Ascending aorta (tissue), 2 donors: ENCODE results near the gene ZNF705A. TPM values are rescaled to one million over a fixed set of nuclear protein-coding genes. Genes with fewer than 3 reads are reported as not detected.
"Not testable (repeated sequence)": the region's sequence is repeated elsewhere in the genome, so short reads cannot be mapped to it uniquely, and the experiment has no call there.

Experiments used
- DNase-seq, 2 donors: peaks; one replicate each; pipeline ENCODE4 v3.0.0-alpha.2; 2019; ENCODE audit warnings: low spot score in 2 of 2
- H3K27ac ChIP-seq, 2 donors: fragments of 200-600 bp; sonication (generic); one replicate each; pipeline ENCODE4 v1.5.1; 2016 to 2017; ENCODE audit warnings: mild to moderate bottlenecking in 1 of 2
- H3K27me3 ChIP-seq: fragments of 200-600 bp; sonication (generic); one replicate; pipeline ENCODE4 v1.5.1; 2017
- H3K36me3 ChIP-seq, 2 donors: fragments of 200-600 bp; sonication (generic); one replicate each; pipeline ENCODE4 v1.5.1; 2016
- H3K4me1 ChIP-seq, 2 donors: fragments of 200-600 bp; sonication (generic); one replicate each; pipeline ENCODE4 v1.5.1; 2016 to 2017; ENCODE audit warnings: mild to moderate bottlenecking in 1 of 2
- H3K4me3 ChIP-seq, 2 donors: fragments of 200-600 bp; sonication (generic); one replicate each; pipeline ENCODE4 v1.5.1; 2016 to 2017; ENCODE audit warnings: mild to moderate bottlenecking in 1 of 2
- H3K9me3 ChIP-seq, 2 donors: fragments of 200-600 bp; sonication (generic); one replicate each; pipeline ENCODE4 v1.5.1; 2016
- CTCF ChIP-seq, 3 experiments: fragments of 200-600 bp in 2 of 3; fragments of 450-650 bp in 1 of 3; sonication (generic) in 2 of 3; IDR thresholded peaks; one replicate each; pipeline ENCODE4 v1.5.1; 2016 to 2019; ENCODE audit warnings: antibody characterized with exemption in 3 of 3, mild to moderate bottlenecking in 1 of 3, moderate library complexity in 1 of 3
- intact Hi-C: fragments of 100-400 bp; cut with DNase I; formaldehyde crosslinking; loops from one replicate; pipeline ENCODE4 v1.15.1; 2023
- total RNA-seq: library from RNA; depleted of rRNA; stranded (reverse); fragments of >200 nt; gene quantifications from one replicate; pipeline ENCODE4 v1.1.0, GENCODE V29; 2016

Gene ZNF705A
- total RNA-seq, 1 donor from 2014 or later, result not detected

- H3K27me3 ChIP-seq, H3K36me3 ChIP-seq, H3K9me3 ChIP-seq, H3K4me1 ChIP-seq, intact Hi-C loops, H3K4me3 ChIP-seq, DNase-seq, H3K27ac ChIP-seq: not testable (repeated sequence)
Observed at GRCh38 chr12:8197685-8198308, 41.0 kb downstream of the ZNF705A start.

GRCh38 chr12:8218711-8219382, 62.0 kb downstream of the ZNF705A start:
- intact Hi-C loops, H3K36me3 ChIP-seq, H3K27ac ChIP-seq, H3K9me3 ChIP-seq, H3K4me3 ChIP-seq, DNase-seq, H3K4me1 ChIP-seq, H3K27me3 ChIP-seq: not testable (repeated sequence)

- H3K36me3 ChIP-seq, DNase-seq, intact Hi-C loops, H3K27ac ChIP-seq, H3K9me3 ChIP-seq, H3K4me1 ChIP-seq, H3K27me3 ChIP-seq, H3K4me3 ChIP-seq: not testable (repeated sequence)
Observed at GRCh38 chr12:8221375-8221774, 64.6 kb downstream of the ZNF705A start.

- H3K9me3 ChIP-seq, DNase-seq, H3K27ac ChIP-seq, H3K27me3 ChIP-seq, H3K4me3 ChIP-seq, intact Hi-C loops, H3K36me3 ChIP-seq, H3K4me1 ChIP-seq: not testable (repeated sequence)
Observed at GRCh38 chr12:8221844-8222243, 65.0 kb downstream of the ZNF705A start.

- intact Hi-C loops, H3K4me3 ChIP-seq, DNase-seq, H3K27ac ChIP-seq, H3K4me1 ChIP-seq, H3K36me3 ChIP-seq, H3K9me3 ChIP-seq, H3K27me3 ChIP-seq: not testable (repeated sequence)
Observed at GRCh38 chr12:8222303-8222702, 65.5 kb downstream of the ZNF705A start.

GRCh38 chr12:8223646-8224045, 66.8 kb downstream of the ZNF705A start:
- H3K4me1 ChIP-seq, H3K27ac ChIP-seq, H3K36me3 ChIP-seq, intact Hi-C loops, H3K4me3 ChIP-seq, H3K9me3 ChIP-seq, DNase-seq, H3K27me3 ChIP-seq: not testable (repeated sequence)

- H3K4me3 ChIP-seq, H3K4me1 ChIP-seq, DNase-seq, H3K27ac ChIP-seq, H3K36me3 ChIP-seq, H3K27me3 ChIP-seq, H3K9me3 ChIP-seq, intact Hi-C loops: not testable (repeated sequence)
Observed at GRCh38 chr12:8224782-8225181, 68.0 kb downstream of the ZNF705A start.

- intact Hi-C loops, result no loop called here
- Histone ChIP-seq H3K4me1 (no peaks in the 10 kb centered on the region), H3K4me3 (no peak overlapping the region), H3K27me3 (no peaks in the 10 kb centered on the region), H3K36me3 (no peaks in the 10 kb centered on the region), H3K9me3 (no peaks in the 10 kb centered on the region), H3K27ac (no peak overlapping the region)
- no peak for TF ChIP-seq CTCF (IDR thresholded peaks at IDR 0.05)
- no peak for DNase-seq
Observed at GRCh38 chr12:8226355-8226754, 69.5 kb downstream of the ZNF705A start.

- H3K27ac ChIP-seq, DNase-seq, intact Hi-C loops, H3K36me3 ChIP-seq, H3K4me1 ChIP-seq, H3K27me3 ChIP-seq, H3K9me3 ChIP-seq: not testable (repeated sequence)
- peak within 1 kb of the TSS in 1 of 2 donors; percentile 60 for H3K4me3 ChIP-seq
Observed at GRCh38 chr12:8226992-8227731, 70.3 kb downstream of the ZNF705A start, which contains the start of gene FAM90A1. FAM90A1 (minus strand) TSS chr12:8227618; CDS start chr12:8224832, 2,786 bp downstream.

- DNase-seq, H3K9me3 ChIP-seq, intact Hi-C loops, H3K27ac ChIP-seq, H3K36me3 ChIP-seq, H3K27me3 ChIP-seq, H3K4me1 ChIP-seq: not testable (repeated sequence)
- H3K4me3 ChIP-seq, result peak overlapping the region in 1 of 2 donors; percentile 60
Observed at GRCh38 chr12:8227732-8228077, 70.9 kb downstream of the ZNF705A start.

- H3K36me3 ChIP-seq, H3K27me3 ChIP-seq, H3K4me3 ChIP-seq, H3K4me1 ChIP-seq, intact Hi-C loops, H3K27ac ChIP-seq, H3K9me3 ChIP-seq, DNase-seq: not testable (repeated sequence)
Observed at GRCh38 chr12:8228607-8229006, 71.8 kb downstream of the ZNF705A start.

GRCh38 chr12:8229486-8229885, 72.7 kb downstream of the ZNF705A start:
- H3K27ac ChIP-seq, intact Hi-C loops, H3K27me3 ChIP-seq: not testable (repeated sequence)

More at GRCh38 chr12:8229486-8229885, 72.7 kb downstream of the ZNF705A start:
- not testable (repeated sequence) for DNase-seq, H3K4me3 ChIP-seq, H3K36me3 ChIP-seq, H3K9me3 ChIP-seq, H3K4me1 ChIP-seq
